ENCODE measurements around the gene ACADL.
"Not testable (repeated sequence)": the region's sequence is repeated elsewhere in the genome, so short reads cannot be mapped to it uniquely, and the experiment has no call there.

ACADL gene

DNA sequence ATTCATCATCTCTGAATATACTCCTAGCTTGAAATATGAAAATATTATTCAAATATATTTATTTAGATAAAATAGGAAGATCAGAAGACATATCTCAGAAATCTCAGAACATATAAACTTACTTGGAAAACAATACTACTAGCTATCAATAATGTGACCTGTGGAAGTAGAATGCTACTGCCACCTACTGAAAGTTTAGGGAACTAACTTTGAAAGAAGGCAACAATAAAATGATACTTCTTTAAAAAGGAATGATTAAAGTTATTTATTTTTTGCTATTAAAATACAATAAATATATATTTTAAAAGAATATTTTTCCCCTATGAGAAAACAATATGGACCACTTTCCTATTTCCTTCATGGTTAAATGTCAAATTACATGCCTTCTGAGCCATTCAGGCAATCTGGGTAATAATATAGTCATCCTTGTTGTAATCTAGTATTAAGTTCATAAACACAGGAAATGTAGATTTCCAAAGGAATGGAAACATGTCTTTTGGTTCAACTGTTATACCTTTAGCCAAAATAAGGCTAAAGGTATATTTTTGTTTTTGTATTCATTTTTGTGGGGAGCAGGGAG lies 26.0 kb downstream of the ACADL start:
- DNase-seq = no peak

DNA sequence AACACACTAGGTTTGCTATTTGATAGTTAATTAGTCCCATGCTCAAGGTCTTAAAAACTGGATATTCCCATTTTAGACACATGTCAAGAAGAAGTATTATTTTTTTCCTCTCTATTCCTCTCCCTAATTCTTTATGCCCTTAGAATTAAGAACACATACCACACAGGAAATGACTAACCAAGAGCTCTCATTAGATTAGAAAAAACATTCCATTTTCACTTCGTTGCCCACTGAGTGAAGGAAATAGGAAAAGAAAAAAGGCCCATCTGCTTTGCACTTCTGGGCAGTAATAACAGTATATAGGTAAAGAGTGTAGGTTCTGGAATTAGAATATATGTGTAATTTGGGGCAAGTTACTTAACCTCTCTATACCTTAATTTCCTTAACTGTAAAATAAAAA lies 26.9 kb downstream of the ACADL start:
- no peak for DNase-seq

DNA sequence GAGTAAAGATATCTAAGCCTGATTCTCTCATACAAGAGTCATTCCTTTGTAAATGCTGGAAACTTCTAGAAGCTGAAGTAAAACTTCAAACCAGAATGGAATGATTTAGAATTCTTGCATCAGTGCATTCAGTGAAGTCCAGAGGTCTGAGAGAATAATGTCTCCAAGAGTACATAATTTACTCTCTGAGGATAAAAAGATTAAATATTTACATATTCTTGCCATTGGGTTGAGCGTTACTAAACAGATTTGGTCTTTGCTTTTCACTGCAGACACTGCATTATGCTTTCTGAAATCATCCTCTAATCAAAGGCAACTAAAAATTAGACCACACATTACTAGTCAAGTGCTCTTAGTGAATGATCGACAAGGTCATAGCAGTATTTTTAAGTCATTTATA lies 27.5 kb downstream of the ACADL start:
- no peak for DNase-seq

DNA sequence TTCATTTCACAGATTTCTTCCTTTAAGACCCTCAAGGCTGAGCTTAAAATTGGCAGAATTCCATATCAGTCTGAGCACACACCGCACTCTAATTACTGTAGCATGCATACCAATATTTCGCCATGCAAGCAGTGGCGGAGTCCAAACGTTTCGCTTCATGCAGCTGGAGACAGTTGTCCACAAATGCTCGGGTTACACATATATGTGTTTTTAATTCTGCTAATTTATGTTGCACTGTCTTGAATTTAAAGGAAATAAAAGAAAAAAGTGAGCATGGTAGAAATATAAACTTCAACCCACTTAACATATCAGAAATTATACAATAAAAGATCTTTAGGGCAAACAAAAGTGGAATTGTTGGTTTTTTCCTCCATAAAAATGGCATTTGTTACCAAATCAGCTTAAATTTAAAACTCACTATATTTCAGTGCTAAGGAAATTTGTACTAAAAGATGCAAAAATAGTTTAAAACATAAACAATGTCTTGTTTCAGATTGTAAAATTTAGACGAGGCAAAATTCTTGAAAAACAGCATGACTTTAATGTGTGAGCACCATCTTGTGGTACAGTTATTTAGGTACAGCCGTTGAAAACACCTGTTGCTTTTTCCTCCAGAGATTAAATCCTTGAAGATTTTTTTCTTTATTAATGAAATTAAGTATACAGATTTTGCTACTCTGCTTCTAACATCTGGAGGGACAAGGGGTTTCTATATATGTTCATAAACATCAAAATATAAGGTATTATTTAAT lies 30.0 kb downstream of the ACADL start:
- DNase-seq = no peak

DNA sequence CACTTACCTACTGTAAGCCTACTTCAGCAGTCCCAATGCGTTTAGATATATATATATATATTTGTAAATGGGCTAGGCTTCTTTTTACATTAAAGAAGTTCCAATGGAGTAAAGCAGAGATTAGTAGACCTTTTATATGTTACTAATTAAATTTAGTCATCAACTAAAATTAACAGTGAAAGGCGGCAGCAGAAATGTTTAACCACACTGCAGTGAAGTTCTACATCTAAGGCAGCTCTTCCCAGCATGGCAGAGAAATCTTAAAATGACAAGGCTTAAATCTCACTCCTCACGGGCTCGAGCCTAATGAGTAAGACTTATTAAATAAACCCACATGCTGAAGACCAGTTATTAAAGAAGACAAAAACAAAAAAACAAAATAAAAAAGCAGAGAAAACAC lies 34.9 kb downstream of the ACADL start:
- no peak for DNase-seq

DNA sequence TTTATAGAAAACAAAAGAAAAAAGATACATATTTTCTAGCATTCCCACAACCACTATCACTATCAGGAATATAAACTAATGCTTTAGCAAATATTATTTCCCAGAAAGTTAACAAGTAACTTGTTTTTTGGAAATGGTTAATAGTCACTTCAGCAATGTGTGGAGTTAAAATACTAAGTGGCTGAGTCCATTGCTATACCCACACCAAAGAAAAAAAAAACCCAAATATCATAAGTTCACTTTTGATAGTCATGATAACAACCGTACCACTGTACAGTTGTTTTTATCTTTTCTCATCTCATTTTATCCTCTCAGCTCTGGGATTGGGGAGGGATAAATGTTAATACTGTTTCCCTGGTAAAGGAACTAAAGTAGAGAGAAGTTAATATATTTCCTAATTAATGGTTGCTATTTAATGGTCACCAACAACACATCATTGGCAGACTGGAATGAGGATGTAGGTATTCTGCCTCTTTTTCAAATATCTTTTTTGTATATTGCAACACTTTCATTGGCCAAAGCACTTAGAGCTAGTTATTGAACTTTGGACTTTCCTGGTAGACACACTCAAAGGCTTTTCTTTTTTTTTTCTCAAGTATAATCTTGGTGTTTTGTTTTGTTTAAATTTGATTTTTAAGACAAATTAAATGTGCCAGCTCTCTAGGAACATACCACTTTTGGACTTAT lies 35.7 kb downstream of the ACADL start:
- no peak for DNase-seq

DNA sequence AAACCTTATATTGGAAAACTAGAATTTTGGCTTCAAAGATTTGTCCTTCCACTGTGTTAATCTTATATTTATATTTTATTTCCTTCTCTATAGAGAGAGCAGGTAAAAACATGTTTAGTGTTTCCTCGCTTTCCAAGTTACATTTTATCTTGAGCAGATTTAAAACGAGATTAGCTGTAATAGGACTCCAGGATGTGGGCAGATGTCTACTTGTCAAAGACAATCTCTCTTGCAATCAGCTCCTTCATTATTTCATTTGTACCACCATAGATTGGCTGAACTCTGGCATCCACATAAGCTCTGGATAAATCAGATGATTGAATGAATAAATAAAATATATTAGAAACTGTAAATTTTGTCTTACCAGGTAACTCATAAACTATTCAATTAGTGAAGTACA lies 36.5 kb downstream of the ACADL start:
- DNase-seq = no peak

DNA sequence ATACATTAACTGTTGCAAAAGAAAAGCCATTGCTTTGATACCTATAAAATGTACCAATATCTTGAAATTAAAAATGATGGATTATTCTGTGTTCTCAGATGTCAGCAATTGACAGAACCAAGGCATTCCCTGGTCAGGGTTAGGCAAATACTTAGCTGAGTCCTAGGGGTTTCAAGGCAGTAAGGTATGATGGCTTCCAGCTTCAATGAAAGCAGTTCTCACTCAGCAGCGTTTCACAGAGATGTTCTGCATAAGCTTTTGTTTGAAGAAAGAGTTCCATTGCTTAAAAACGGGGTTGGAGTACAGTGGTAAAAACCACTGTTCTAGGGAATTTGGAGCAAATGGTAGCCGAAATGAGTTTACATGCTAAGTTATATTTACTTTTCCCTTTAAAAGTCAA lies 37.1 kb downstream of the ACADL start:
- no peak for DNase-seq

DNA sequence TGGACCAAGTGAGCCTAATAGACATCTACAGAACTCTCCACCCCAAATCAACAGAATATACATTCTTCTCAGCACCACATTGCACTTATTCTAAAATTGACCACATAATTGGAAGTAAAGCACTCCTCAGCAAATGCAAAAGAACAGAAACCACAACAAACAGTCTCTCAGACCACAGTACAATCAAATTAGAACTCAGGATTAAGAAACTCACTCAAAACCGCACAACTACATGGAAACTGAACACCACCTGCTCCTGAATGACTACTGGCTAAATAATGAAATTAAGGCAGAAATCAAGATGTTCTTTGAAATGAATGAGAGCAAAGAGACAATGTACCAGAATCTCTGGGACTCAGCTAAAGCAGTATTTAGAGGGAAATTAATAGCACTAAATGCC lies 41.3 kb downstream of the ACADL start:
- DNase-seq = not testable (repeated sequence)

DNA sequence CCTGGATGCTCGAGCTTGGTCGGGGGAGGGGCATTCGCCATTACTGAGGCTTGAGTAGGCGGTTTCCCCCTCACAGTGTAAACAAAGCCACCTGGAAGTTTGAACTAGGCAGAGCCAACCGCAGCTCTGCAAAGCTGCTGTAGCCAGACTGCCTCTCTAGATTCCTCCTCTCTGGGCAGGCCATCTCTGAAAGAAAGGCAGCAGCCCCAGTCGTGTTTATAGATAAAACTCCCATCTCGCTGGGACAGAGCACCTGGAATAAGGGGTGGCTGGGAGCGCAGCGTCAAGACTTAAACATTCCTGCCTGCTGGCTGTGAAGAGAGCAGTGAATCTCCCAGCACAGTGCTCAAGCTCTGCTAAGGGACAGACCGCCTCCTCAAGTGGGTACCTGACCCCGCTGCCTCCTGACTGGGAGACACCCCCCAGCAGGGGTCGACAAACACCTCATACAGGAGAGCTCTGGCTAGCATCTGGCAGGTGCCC lies 43.6 kb downstream of the ACADL start:
- not testable (repeated sequence) for DNase-seq

DNA sequence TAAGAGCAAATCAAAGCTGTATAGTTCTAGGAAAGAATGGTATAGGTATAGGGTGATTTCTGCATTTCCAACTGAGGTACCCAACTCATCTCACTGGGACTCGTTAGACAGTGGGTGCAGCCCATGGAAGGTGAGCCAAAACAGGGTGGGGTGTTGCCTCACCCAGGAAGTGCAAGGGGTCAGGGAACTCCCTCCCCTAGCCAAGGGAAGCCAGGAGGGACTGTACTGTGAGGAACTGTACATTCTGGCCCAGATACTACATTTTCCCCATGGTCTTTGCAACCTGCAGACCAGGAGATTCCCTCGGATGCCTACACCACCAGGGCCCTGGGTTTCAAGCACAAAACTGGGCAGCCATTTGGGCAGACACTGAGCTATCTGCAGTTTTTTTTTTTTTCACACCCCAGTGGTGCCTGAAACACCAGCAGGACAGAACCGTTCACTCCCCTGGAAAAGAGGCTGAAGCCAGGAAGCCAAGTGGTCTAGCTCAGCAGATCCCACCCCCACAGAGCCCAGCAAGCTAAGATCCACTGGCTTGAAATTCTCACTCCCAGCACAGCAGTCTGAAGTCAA lies 44.1 kb downstream of the ACADL start:
- DNase-seq = not testable (repeated sequence)

DNA sequence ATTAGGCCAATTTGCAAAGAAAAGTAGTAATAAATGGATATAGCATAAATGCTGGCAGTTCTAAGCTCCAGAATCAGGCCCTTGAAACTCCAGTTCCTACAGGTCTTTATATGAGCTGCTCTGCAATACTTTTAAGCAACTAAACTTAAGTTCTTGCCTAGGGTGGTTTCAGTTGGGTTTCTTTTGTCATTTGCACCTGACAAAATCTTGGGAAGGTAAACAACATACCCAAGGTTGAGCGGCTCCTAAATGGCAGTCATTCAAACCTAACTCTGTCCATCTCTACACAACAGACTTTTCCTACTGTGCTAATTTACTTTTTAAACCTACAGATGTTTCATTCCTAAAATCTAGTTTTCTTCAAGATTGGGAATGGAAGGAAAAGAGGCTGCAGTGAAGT lies 44.8 kb downstream of the ACADL start:
- no peak for DNase-seq

DNA sequence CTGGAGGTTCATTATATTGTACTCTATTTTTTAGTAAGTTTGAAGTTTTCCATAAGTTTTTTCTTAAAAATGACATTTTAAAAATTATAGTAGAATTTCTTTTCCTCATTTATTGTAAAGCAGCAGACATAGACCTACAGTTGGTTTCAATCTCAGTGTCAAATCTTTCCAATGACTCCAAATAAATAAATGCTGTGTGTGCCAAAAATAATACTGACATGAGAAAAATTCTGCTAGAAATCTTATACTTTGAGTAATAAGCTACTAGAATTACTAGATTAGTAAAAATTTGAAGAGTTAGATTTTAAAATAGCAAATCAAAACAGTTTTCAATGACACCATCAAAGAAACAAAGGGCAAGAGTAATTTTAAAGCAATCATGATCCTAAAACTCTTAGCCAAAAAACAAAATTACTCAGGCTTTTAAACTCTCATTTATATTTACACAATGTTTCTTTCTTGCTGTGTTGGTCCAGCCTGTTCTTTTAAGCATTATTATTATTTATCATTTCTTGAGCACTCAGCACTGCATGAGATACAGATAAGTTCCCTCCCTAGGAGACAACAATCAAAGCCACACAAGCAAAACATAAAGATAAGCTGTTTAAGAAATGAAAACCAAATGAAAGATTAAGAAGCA lies 45.8 kb downstream of the ACADL start:
- DNase-seq = no peak

DNA sequence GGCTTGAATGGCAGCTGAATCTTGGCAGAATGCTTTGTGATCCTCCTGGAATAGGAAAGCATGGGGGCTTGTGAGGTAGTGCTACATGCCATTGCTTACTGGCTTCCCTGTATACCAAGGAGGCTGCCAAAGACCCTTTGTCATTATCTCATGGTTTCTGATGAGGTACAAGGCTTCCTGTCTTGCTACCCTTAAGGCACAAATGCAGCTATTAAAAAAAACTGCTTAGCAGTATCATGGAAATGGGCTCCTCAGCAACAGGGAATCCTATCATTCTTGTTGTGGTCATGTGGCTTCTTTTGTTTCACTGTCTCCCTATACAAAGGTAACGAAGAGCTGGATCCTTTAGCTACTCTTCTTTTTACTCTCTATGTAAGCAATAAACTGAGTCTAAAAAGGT lies 47.5 kb downstream of the ACADL start:
- DNase-seq = no peak

DNA sequence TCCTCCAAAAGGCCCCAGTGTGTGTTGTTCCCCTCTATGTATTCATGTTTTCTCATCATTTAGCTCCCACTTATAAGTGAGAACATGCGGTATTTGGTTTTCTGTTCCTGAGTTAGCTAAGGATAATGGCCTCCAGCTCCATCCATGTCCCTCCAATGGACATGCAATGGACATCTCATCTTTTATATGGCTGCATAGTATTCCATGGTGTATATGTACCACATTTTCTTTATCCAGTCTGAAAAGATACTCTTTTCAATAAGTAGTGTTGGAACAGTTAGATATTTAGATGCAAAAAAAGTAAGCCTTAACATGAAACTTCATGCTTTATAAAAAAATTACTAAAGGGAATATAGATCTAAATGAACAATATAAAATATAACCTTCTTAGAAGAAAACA lies 48.1 kb downstream of the ACADL start:
- DNase-seq = not testable (repeated sequence)

DNA sequence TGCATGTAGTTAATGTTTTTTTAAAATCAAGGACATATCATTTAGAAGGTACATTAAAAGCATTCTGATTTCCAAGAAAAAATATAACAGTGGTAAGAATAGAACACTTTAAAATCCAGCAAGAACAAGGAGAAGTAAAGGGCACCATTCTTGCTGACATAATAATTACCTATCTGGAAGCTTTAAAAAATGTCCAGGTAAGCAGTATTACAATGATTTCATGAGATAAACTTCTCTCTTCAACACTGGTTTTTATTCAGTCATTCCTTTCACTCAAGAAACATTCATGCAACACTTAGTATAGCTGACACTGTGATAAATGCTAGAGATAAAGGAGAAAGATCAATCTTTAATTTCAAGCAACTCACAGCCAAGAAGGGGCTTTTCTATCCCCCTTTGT lies 51.2 kb downstream of the ACADL start:
- DNase-seq = no peak

DNA sequence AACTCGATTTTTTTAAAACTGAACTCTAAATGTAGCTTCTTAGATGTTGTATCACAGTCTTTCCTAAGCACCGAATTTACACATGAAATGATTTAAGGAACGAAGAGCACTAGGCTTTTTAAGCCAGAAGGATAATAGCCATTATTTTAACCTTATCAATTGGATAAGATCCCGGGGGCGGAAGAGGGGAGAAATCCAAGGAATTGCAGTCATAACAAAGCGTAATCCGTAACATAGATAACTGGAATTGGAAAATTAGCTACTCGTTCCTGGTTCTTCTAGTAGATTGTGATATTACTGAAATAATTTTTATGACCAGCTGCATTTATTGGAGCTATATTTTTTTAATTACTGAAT lies 53.0 kb downstream of the ACADL start:
- no peak for DNase-seq

DNA sequence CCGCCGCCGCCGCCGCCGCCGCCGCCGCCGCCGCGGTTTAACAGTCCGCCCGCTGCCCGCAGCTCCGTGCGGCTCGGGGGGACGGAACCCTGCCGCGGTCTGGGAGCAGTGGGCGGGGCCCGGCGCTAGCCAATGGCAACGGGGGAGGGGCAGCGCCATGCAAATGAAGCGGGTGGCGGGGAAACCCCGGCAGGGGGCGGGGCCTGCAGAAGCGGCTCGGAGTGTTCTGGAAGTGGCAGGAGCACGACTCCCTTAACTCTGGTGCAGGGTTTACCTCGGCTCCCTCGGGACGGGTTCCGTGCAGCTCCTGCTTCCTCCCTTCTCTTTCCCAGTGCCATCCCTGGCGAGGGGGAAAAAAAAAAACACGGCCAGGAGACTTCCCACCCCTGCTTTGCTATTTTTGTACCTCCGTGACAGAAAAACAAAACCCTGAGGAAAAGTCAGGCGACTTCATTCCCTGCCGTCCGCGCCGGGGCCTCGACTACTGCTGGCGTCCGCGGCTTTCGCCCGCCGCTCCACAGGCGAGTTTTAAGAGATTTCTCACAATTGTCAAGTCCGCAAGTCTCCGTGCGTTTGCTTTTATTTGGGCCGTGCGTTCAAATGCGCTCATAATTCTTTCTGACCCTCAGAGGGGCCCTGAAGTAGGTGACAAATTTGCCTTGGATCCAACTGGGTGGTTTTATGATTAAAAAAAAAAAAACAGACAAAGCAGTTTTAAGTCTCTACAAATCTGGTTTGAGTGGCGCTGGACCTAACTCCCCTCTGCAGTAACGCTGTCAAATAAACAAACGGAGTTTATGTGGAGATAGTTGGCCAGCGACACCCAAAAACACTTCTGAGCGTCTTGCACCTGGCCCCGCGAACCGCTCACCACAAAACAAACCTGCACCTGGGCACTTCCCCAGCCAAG lies 53.7 kb downstream of the ACADL start, which contains the start of gene KANSL1L:
Gene KANSL1L (minus strand): TSS at position 101 of the 910 bp plus-strand sequence. CDS start 16,827 bp downstream, outside the sequence.
- DNase-seq = peak; percentile 93

DNA sequence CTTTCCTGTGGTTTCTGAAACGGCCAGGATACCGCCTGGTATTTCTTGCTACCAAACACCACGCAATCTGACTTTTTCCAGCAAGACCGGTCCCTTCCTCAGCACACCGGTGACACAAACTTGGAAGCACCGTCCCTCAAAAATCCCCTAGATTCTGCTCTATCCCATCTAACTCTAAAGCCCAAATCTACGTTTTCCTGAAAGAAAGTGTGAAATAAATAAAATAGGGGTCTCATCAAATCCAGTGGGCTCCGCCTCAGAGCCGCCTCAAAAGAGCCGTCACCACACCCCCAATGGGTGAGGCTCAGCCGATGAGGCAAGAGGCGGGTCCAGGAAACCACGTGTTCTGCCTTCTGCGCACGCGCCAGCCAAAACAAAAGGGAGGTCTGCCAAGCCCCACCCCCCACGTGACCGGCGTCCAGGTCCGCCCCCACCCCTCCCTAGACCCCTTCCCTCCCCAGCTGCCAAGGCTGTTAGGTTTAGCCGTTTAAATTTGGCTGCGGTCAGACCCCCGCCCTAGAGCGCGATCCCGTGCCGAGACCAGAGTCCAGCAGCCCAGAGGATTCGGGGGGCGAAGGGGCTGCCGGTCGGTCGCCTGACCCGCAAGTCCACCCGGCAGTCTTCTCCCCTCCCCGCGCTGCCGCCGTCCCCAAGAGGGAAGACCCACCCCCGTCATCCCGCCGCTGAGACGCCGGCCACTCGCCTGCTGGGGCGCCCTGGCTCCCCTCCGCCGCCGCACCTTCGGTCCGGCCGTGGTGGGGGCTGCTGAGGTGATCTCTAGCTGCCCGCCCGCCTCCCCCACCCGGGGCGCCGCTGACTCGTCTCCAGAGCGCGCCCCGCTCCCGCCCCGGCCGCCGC lies 54.6 kb downstream of the ACADL start:
- peak; percentile 95 for DNase-seq

DNA sequence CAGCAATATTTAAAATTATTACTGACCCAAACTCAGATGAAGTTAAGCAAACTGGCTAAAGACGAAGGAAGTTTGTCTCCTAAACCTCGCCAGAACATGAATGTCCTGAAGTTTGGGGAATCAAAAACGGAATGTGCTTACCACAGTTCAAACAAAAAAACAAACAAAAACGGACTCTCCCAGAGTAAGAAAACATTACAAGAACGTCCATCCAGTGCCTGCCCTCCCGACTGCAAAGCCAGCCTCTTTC lies 55.1 kb downstream of the ACADL start:
- DNase-seq = no peak

DNA sequence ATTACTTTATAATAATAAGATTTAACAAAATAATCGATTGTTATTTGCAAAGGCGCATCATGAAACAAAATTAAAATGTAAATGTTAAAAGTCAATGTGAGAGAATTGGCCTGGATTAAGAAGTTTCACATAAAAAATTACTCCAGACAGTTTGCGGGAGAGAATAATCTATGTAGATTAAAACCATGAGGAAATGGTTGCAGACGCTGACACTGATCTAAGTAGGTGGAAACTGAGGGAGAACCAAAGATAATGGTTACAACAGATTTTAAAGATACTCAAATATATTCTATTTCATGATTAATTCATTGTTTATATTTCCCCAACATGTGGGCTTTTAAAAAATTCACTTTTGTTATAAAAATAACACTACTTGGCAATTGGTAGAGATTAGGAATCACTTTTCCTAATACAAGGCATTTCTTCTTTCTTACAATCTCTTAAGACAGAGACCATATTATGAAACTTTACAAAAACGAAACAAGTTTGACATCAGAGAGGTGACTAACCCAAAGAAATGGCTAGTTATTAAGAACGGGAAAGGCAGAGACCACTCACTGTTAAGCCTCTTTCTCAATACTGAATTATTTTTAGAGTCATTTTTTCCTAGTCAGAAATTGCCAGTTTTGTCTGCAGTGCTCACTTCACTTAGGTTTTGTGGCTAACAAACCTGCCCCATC lies 55.6 kb downstream of the ACADL start:
- DNase-seq = no peak

Measured in activated CD4-positive, alpha-beta T cell treated with anti-CD3 and anti-CD28 coated beads for 1 hour (primary cell).